Calu3 (cell line): ENCODE results near the gene SHTN1. TPM values are rescaled to one million over a fixed set of nuclear protein-coding genes. Genes with fewer than 3 reads are reported as not detected.

Source experiments
- BruUV-seq: library from RNA; stranded (reverse); fragments of 400-500 nt; replicated peaks from 2 replicates; lab custom pipeline; 2021; lab: Mats Ljungman, UMichigan
- CTCF ChIA-PET: fragments of 300-600 bp; sonication (Branson Sonifier 250); formaldehyde crosslinking; loops from one replicate; lab custom pipeline; 2022; ENCODE audit warnings: antibody characterized with exemption; lab: Charles Lee
- DNase-seq: peaks from one replicate; pipeline ENCODE4 v3.0.0; 2022
- H3K27ac Mint-ChIP-seq: one replicate; pipeline ENCODE4 v1.8.0; 2022; ENCODE audit warnings: mixed read lengths; ENCODE audit not compliant: unreplicated experiment
- H3K27me3 Mint-ChIP-seq: one replicate; pipeline ENCODE4 v1.8.0; 2022; ENCODE audit warnings: mixed read lengths; ENCODE audit not compliant: unreplicated experiment
- H3K36me3 Mint-ChIP-seq: one replicate; pipeline ENCODE4 v1.8.0; 2022; ENCODE audit warnings: mild to moderate bottlenecking, moderate library complexity, mixed read lengths; ENCODE audit not compliant: insufficient read depth, unreplicated experiment
- H3K4me1 Mint-ChIP-seq: one replicate; pipeline ENCODE4 v1.8.0; 2022; ENCODE audit warnings: mild to moderate bottlenecking, low read depth, mixed read lengths; ENCODE audit not compliant: unreplicated experiment
- H3K4me3 Mint-ChIP-seq: one replicate; pipeline ENCODE4 v1.8.0; 2022; ENCODE audit warnings: mild to moderate bottlenecking, low read depth, moderate library complexity, mixed read lengths; ENCODE audit not compliant: unreplicated experiment
- H3K9me3 Mint-ChIP-seq: one replicate; pipeline ENCODE4 v1.8.0; 2022; ENCODE audit warnings: low read depth, mixed read lengths; ENCODE audit not compliant: unreplicated experiment
- intact Hi-C: fragments of 100-400 bp; cut with micrococcal nuclease; formaldehyde crosslinking; loops from one replicate; pipeline ENCODE4 v1.10.0; 2022; ENCODE audit not compliant: unreplicated experiment
- total RNA-seq: library from RNA; stranded (reverse); gene quantifications from 2 replicates; pipeline ENCODE4 v1.2.3, GENCODE V29; 2022
- TF ChIP-seq, protein P1 (sequence below): fragments of 200-600 bp; IDR thresholded peaks from one replicate; pipeline ENCODE4 v1.8.0; 2022; ENCODE audit warnings: antibody characterized with exemption; ENCODE audit not compliant: unreplicated experiment

The SHTN1 gene
- total RNA-seq, 1 experiment from 2014 or later, result 32.3 TPM

DNA sequence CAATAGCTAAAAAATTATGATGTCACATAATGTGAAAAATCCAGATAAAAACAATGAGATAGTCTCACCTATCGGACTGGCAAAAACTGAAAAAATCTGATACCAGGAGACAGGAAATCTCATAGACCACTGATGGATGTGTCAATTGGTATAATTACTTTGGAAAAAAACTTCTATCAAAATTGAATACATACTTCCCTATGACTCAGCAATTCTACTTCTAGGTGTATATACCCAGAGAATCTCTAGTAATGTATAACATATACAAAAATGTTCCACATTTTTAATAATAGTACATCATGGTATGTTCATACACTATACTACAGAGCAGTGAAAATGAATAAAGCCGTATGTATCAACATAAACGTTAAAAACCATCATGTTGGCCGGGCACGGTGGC lies 34.9 kb downstream of the SHTN1 start:
- intact Hi-C loops, result no loop called here
- Mint-ChIP-seq H3K27me3 (no peaks in the 10 kb centered on the region), H3K9me3 (no peaks in the 10 kb centered on the region), H3K4me1 (peaks cover 14% of the 10 kb centered on the region), H3K36me3 (no peaks in the 10 kb centered on the region), H3K4me3 (no peak overlapping the region), H3K27ac (no peak overlapping the region)
- DNase-seq, result no peak
- TF ChIP-seq, protein P1, sequence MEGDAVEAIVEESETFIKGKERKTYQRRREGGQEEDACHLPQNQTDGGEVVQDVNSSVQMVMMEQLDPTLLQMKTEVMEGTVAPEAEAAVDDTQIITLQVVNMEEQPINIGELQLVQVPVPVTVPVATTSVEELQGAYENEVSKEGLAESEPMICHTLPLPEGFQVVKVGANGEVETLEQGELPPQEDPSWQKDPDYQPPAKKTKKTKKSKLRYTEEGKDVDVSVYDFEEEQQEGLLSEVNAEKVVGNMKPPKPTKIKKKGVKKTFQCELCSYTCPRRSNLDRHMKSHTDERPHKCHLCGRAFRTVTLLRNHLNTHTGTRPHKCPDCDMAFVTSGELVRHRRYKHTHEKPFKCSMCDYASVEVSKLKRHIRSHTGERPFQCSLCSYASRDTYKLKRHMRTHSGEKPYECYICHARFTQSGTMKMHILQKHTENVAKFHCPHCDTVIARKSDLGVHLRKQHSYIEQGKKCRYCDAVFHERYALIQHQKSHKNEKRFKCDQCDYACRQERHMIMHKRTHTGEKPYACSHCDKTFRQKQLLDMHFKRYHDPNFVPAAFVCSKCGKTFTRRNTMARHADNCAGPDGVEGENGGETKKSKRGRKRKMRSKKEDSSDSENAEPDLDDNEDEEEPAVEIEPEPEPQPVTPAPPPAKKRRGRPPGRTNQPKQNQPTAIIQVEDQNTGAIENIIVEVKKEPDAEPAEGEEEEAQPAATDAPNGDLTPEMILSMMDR, result no peak
- BruUV-seq, result no TSS peak
- CTCF ChIA-PET, result no interaction called here

DNA sequence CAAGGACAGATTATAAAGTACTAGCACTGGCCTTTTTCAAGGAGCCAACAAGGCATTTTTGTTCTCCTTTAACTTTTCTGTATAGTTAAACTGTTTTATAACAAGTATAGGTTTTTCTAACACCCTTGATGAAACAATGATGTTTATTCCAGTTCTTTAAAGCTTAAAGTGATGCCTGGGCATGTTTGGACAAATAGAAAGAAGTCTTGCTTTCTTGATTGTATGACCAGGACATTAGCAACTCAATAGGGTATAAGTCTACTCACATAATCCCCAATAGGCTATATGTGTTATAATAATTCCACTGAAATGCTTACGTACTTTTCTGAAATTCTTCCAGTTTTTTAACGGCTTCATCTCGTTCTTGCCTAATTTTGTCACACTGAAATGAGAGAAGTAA lies 36.7 kb downstream of the SHTN1 start:
- CTCF ChIA-PET, result no interaction called here
- TF ChIP-seq, protein P1, result no peak
- no peak overlapping the region for H3K4me3 Mint-ChIP-seq
- no TSS peak for BruUV-seq
- intact Hi-C loops, result no loop called here
- no peak for DNase-seq
- H3K27me3 Mint-ChIP-seq, result no peaks in the 10 kb centered on the region
- H3K36me3 Mint-ChIP-seq, result no peaks in the 10 kb centered on the region
- H3K4me1 Mint-ChIP-seq, result no peaks in the 10 kb centered on the region
- H3K9me3 Mint-ChIP-seq, result no peaks in the 10 kb centered on the region
- no peak overlapping the region for H3K27ac Mint-ChIP-seq

DNA sequence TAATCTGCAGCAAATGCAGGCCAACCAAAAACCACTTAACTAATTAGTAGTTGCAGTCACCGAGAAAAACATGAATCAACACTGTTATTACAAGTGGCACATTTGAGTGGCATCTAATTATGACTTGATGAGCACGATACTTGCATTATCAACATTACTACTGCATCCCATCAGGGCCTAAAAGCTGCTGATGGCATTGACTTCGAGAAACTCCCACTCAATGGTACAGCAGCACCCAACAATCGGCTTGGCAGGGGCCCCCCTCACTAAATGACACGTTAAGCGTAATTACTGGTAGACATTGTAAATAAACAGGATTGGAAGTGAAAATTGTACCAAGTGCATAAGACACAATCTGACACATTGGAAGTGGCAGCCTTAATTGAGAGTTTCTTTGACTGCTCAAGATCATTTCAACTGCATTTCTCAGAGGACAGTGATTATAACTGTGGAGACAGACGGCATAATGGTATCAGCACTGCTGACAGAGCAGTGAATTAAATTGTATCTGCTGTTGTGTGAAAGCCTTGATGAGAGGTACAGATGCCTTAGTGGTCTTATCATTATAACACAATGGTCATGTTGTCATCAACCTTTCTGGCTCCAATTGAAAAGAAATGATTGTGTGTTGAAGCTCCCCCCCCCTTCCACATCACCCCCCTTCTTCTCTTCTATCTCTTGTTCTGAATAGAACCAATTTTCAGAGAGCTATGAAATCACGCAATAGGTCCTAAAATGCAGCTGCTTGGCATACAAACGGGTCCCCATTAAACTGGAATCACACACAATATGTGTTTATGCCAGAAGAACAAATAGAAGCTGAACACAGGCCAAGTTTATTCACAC lies 43.4 kb downstream of the SHTN1 start:
- CTCF ChIA-PET, result no interaction called here
- TF ChIP-seq, protein P1, result no peak
- DNase-seq, result no peak

DNA sequence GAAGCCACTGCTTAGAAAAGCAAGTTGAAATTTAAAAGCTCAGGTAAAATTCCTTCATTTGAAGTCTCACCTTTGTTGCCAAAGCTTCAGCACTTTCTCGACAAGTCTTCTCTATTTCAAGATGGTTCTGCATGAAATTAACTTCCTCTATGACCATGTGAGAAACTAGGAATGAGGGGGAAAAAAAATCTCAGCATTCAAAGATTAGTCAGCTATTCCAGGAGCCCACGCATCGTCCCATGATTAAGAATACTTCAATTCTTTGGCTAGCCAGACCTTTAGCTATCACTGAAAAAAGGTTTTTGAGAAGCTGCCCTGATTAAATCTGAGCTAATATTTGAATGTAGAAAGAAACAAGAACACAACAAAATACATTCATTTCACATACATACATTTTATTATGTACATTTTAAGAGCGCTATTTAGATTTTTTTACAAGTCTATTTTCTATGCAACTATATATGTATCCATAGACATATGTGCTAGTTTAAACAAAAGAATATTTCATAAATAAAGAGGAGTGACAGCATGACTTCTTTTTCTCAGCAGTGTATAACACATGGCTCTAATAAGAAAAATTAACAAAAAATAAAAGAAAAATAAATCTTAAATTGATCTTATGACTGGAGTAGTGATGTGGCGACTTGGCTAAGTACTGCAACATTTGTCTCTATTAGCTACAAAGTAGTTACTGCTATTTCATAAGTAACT lies 44.8 kb downstream of the SHTN1 start:
- TF ChIP-seq, protein P1, result no peak
- no peak for DNase-seq
- H3K27ac Mint-ChIP-seq, result no peak overlapping the region
- H3K27me3 Mint-ChIP-seq, result no peaks in the 10 kb centered on the region
- no peaks in the 10 kb centered on the region for H3K4me1 Mint-ChIP-seq
- intact Hi-C loops, result no loop called here
- no peak overlapping the region for H3K4me3 Mint-ChIP-seq
- BruUV-seq, result no TSS peak
- H3K9me3 Mint-ChIP-seq, result no peaks in the 10 kb centered on the region
- CTCF ChIA-PET, result interaction anchor here (0.8 kb wide), 1 partner anchor 12 kb away, joined by 3 read pairs; no protein-coding TSS in a partner anchor
- H3K36me3 Mint-ChIP-seq, result no peaks in the 10 kb centered on the region

More for the DNA sequence above, 43.4 kb downstream of the SHTN1 start:
- no peak overlapping the region for H3K27ac Mint-ChIP-seq
- intact Hi-C loops, result no loop called here
- BruUV-seq, result no TSS peak
- H3K36me3 Mint-ChIP-seq, result no peaks in the 10 kb centered on the region
- H3K27me3 Mint-ChIP-seq, result no peaks in the 10 kb centered on the region
- no peak overlapping the region for H3K4me3 Mint-ChIP-seq
- H3K4me1 Mint-ChIP-seq, result no peaks in the 10 kb centered on the region
- no peaks in the 10 kb centered on the region for H3K9me3 Mint-ChIP-seq
